Peyer's patch (tissue), 4 donors: ENCODE data around the gene SMPDL3A. TPM values are rescaled to one million over a fixed set of nuclear protein-coding genes. Genes with fewer than 3 reads are reported as not detected.
A peak's percentile ranks its signal among the peaks of the same experiment; 100 is the strongest.

Experiments used
- DNase-seq, 3 donors: peaks; one replicate each; pipeline ENCODE4 v3.0.0-alpha.2; 2017 to 2019
- H3K27ac ChIP-seq, 4 donors: fragments of 200-600 bp; sonication (generic); one replicate each; pipeline ENCODE4 v1.5.1; 2016 to 2019
- H3K27me3 ChIP-seq, 2 donors: fragments of 200-600 bp; sonication (generic); one replicate each; pipeline ENCODE4 v1.5.1; 2019
- H3K36me3 ChIP-seq, 3 donors: fragments of 200-600 bp; sonication (generic); one replicate each; pipeline ENCODE4 v1.5.1; 2016 to 2019
- H3K4me1 ChIP-seq, 4 donors: fragments of 200-600 bp; sonication (generic); one replicate each; pipeline ENCODE4 v1.5.1; 2016 to 2019
- H3K4me3 ChIP-seq, 4 donors: fragments of 200-600 bp; sonication (generic); 1 replicate in 3 of 4; 2 replicates in 1 of 4; pipeline ENCODE4 v1.5.1; 2016 to 2019; ENCODE audit warnings: mild to moderate bottlenecking in 1 of 4
- H3K9me3 ChIP-seq, 4 donors: fragments of 200-600 bp; sonication (generic); one replicate each; pipeline ENCODE4 v1.5.1; 2016 to 2019; ENCODE audit warnings: mild to moderate bottlenecking in 1 of 4
- CTCF ChIP-seq, 6 experiments: fragments of 450-650 bp in 4 of 6; fragments of 200-600 bp in 2 of 6; sonication (generic) in 1 of 6; IDR thresholded peaks; one replicate each; pipeline ENCODE4 v1.5.1; 2017 to 2019; ENCODE audit warnings: antibody characterized with exemption in 6 of 6, mild to moderate bottlenecking in 3 of 6, moderate library complexity in 1 of 6
- POLR2A ChIP-seq, 2 donors: fragments of 450-650 bp; IDR thresholded peaks; one replicate each; pipeline ENCODE4 v1.5.1; 2017; ENCODE audit warnings: antibody characterized with exemption in 2 of 2, mild to moderate bottlenecking in 2 of 2, moderate library complexity in 2 of 2
- total RNA-seq, 4 donors: library from RNA; depleted of rRNA; stranded (reverse); fragments of >200 nt; gene quantifications; one replicate each; pipeline ENCODE4 v1.1.0, GENCODE V29; 2016

SMPDL3A gene
- total RNA-seq, 4 donors from 2014 or later = 15.7 to 641 (median 190) TPM

- no peaks in the 10 kb centered on the region for H3K27me3 ChIP-seq
- TF ChIP-seq CTCF (IDR thresholded peaks at IDR 0.05) (no peak), POLR2A (IDR thresholded peaks at IDR 0.05) (no peak)
- H3K27ac ChIP-seq = peak overlapping the region in 2 of 4 donors; percentile 2 to 12
- peaks cover 0 to 4% (median 1%) of the 10 kb centered on the region in 4 donors for H3K4me1 ChIP-seq
- H3K4me3 ChIP-seq = peak overlapping the region in 1 of 4 donors; percentile 31
- no peak for DNase-seq
- H3K36me3 ChIP-seq = no peaks in the 10 kb centered on the region
- no peaks in the 10 kb centered on the region for H3K9me3 ChIP-seq
Observed at GRCh38 chr6:122753688-122754056, 35.4 kb upstream of the SMPDL3A start.

- TF ChIP-seq POLR2A (IDR thresholded peaks at IDR 0.05) = no peak
- no peak for TF ChIP-seq CTCF (IDR thresholded peaks at IDR 0.05)
- Histone ChIP-seq H3K27ac (peak overlapping the region in 1 of 4 donors; percentile 2), H3K36me3 (no peaks in the 10 kb centered on the region), H3K9me3 (no peaks in the 10 kb centered on the region), H3K4me1 (peaks cover 0 to 4% (median 1%) of the 10 kb centered on the region in 4 donors), H3K27me3 (no peaks in the 10 kb centered on the region), H3K4me3 (no peak overlapping the region)
- DNase-seq = no peak
Observed at GRCh38 chr6:122754191-122754731, 34.8 kb upstream of the SMPDL3A start.

- no peak for TF ChIP-seq POLR2A (IDR thresholded peaks at IDR 0.05)
- TF ChIP-seq CTCF (IDR thresholded peaks at IDR 0.05) = no peak
- Histone ChIP-seq H3K4me1 (peaks cover 0 to 2% (median 0%) of the 10 kb centered on the region in 4 donors), H3K36me3 (no peaks in the 10 kb centered on the region), H3K9me3 (no peaks in the 10 kb centered on the region), H3K27me3 (no peaks in the 10 kb centered on the region), H3K27ac (no peak overlapping the region), H3K4me3 (no peak overlapping the region)
- peak in 1 of 3 donors; percentile 49 for DNase-seq
Observed at GRCh38 chr6:122755901-122756300, 33.2 kb upstream of the SMPDL3A start.

GRCh38 chr6:122758927-122759334, 30.1 kb upstream of the SMPDL3A start:
- H3K4me1 ChIP-seq = no peaks in the 10 kb centered on the region
- DNase-seq = no peak

GRCh38 chr6:122760330-122760729, 28.7 kb upstream of the SMPDL3A start:
- Histone ChIP-seq H3K4me1 (no peaks in the 10 kb centered on the region), H3K9me3 (no peaks in the 10 kb centered on the region), H3K36me3 (no peaks in the 10 kb centered on the region), H3K4me3 (no peak overlapping the region), H3K27ac (no peak overlapping the region), H3K27me3 (no peaks in the 10 kb centered on the region)
- TF ChIP-seq POLR2A (IDR thresholded peaks at IDR 0.05) = no peak
- TF ChIP-seq CTCF (IDR thresholded peaks at IDR 0.05) = no peak
- DNase-seq = no peak

More at GRCh38 chr6:122758927-122759334, 30.1 kb upstream of the SMPDL3A start:
- Histone ChIP-seq H3K27me3 (no peaks in the 10 kb centered on the region), H3K27ac (no peak overlapping the region), H3K4me3 (no peak overlapping the region), H3K9me3 (no peaks in the 10 kb centered on the region), H3K36me3 (no peaks in the 10 kb centered on the region)
- TF ChIP-seq POLR2A (IDR thresholded peaks at IDR 0.05) (no peak), CTCF (IDR thresholded peaks at IDR 0.05) (no peak)

- Histone ChIP-seq H3K27ac (no peak overlapping the region), H3K36me3 (no peaks in the 10 kb centered on the region), H3K27me3 (no peaks in the 10 kb centered on the region), H3K4me1 (peaks cover 0 to 7% (median 0%) of the 10 kb centered on the region in 4 donors), H3K4me3 (no peak overlapping the region), H3K9me3 (no peaks in the 10 kb centered on the region)
- no peak for DNase-seq
- no peak for TF ChIP-seq POLR2A (IDR thresholded peaks at IDR 0.05)
- TF ChIP-seq CTCF (IDR thresholded peaks at IDR 0.05) = no peak
Observed at GRCh38 chr6:122766256-122766655, 22.8 kb upstream of the SMPDL3A start.
